Hepatocyte (in vitro differentiated cells): ENCODE results near the gene C8B. TPM values are rescaled to one million over a fixed set of nuclear protein-coding genes. Genes with fewer than 3 reads are reported as not detected.

ENCODE experiments used
- DNase-seq: peaks from one replicate; pipeline ENCODE4 v3.0.0-alpha.2; 2016; ENCODE audit warnings: low spot score
- H2AFZ ChIP-seq: fragments of 200-600 bp; sonication (generic); 2 replicates; pipeline ENCODE4 v1.6.0; 2016; ENCODE audit warnings: antibody characterized with exemption, mild to moderate bottlenecking
- H3K27ac ChIP-seq: fragments of 200-600 bp; sonication (generic); 2 replicates; pipeline ENCODE4 v1.5.1; 2016; ENCODE audit warnings: mild to moderate bottlenecking
- H3K27me3 ChIP-seq: fragments of 200-600 bp; sonication (generic); 2 replicates; pipeline ENCODE4 v1.6.1; 2016
- H3K36me3 ChIP-seq: fragments of 200-600 bp; sonication (generic); replicated peaks from 2 replicates; pipeline ENCODE4 v1.5.1; 2016; ENCODE audit warnings: low read depth; ENCODE audit not compliant: insufficient read depth
- H3K4me1 ChIP-seq: fragments of 200-600 bp; sonication (generic); 2 replicates; pipeline ENCODE4 v1.5.1; 2016; ENCODE audit warnings: mild to moderate bottlenecking, moderate library complexity; ENCODE audit not compliant: insufficient read depth
- H3K4me2 ChIP-seq: fragments of 200-600 bp; sonication (generic); 2 replicates; pipeline ENCODE4 v1.6.0; 2016
- H3K4me3 ChIP-seq: fragments of 200-600 bp; sonication (generic); 2 replicates; pipeline ENCODE4 v1.5.1; 2016; ENCODE audit warnings: mild to moderate bottlenecking
- H3K79me2 ChIP-seq: fragments of 200-600 bp; sonication (generic); 2 replicates; pipeline ENCODE4 v1.6.0; 2017; ENCODE audit warnings: mild to moderate bottlenecking
- H3K9me2 ChIP-seq: fragments of 200-600 bp; sonication (generic); replicated peaks from 2 replicates; pipeline ENCODE4 v1.6.0; 2017; ENCODE audit warnings: mild to moderate bottlenecking; ENCODE audit not compliant: insufficient read depth
- H3K9me3 ChIP-seq: fragments of 200-600 bp; sonication (generic); 2 replicates; pipeline ENCODE4 v1.5.1; 2016; ENCODE audit warnings: low read depth, mild to moderate bottlenecking
- H4K20me1 ChIP-seq: fragments of 200-600 bp; sonication (generic); 2 replicates; pipeline ENCODE4 v1.6.0; 2016; ENCODE audit warnings: mild to moderate bottlenecking; ENCODE audit not compliant: insufficient read depth, poor library complexity, severe bottlenecking
- CTCF ChIP-seq: fragments of 200-600 bp; sonication (generic); IDR thresholded peaks from 2 replicates; pipeline ENCODE4 v1.5.1; 2016; ENCODE audit warnings: antibody characterized with exemption, mild to moderate bottlenecking; ENCODE audit not compliant: poor library complexity
- EZH2 ChIP-seq: fragments of 200-600 bp; sonication (generic); IDR thresholded peaks from 2 replicates; pipeline ENCODE4 v1.6.1; 2016; ENCODE audit warnings: antibody characterized with exemption, mild to moderate bottlenecking, borderline replicate concordance
- EZH2phosphoT487 ChIP-seq: fragments of 200-600 bp; sonication (generic); IDR thresholded peaks from one replicate; pipeline ENCODE4 v1.6.1; 2018; ENCODE audit warnings: antibody characterized with exemption, mild to moderate bottlenecking, low read depth, moderate library complexity; ENCODE audit not compliant: unreplicated experiment, severe bottlenecking
- WGBS: methylation state at CpG from one replicate; pipeline ENCODE4 v1.1.6; 2016; ENCODE audit warnings: low lambda C conversion rate; ENCODE audit errors: missing lambda C conversion rate; 5-methylcytosine and 5-hydroxymethylcytosine counted together
- polyA plus RNA-seq: library from polyadenylated mRNA; unstranded; fragments of >200 nt; fragmentation: Nextera tagmentation; extraction: Ambion mirVana; gene quantifications from 2 replicates; pipeline ENCODE4 v1.2.1, GENCODE V29; 2016
- total RNA-seq: library from RNA; depleted of rRNA; stranded (reverse); fragments of >200 nt; gene quantifications from 2 replicates; pipeline ENCODE4 v1.2.3, GENCODE V29; 2014

The C8B gene
- total and polyA plus RNA-seq, 2 experiments from 2014 or later: 22.1 to 29.0 TPM

DNA sequence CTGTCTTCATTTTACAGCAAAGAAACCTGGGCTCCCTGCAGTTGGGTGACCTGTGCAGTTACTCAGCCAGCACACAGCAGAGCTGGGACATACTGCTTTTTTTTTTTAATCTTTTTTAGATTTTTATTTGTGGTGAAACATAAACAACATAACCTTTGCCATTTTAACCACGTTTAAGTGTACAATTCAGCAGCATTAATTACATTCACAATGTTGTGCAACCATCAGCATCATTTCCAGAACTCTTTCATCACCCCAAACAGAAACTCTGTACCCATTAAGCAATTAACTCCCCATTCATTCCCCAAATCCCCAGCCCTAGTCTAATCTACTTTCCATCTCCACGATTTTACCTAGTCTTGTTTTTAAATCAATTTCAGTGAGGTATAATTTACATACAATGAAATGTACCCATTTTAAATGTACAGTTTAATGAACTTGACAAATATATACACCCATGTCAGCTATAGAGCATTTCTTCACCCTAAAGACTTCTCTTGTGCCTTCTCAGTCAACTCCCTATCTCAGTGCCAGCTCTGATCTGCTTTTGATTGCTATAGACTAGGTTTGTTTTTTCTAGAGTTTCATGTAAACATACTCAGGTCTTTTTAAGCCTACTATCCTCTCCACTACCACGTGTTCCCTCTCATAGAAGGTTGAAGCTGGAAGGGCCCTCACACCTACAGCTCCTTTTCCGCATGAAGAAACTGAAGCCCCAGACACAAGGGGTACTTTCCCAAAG lies 37.8 kb upstream of the C8B start:
- no peak for TF ChIP-seq EZH2
- no peak for TF ChIP-seq CTCF
- no peak for TF ChIP-seq EZH2phosphoT487
- WGBS: 62% methylated on average over 4 of the region's 4 CpGs

DNA sequence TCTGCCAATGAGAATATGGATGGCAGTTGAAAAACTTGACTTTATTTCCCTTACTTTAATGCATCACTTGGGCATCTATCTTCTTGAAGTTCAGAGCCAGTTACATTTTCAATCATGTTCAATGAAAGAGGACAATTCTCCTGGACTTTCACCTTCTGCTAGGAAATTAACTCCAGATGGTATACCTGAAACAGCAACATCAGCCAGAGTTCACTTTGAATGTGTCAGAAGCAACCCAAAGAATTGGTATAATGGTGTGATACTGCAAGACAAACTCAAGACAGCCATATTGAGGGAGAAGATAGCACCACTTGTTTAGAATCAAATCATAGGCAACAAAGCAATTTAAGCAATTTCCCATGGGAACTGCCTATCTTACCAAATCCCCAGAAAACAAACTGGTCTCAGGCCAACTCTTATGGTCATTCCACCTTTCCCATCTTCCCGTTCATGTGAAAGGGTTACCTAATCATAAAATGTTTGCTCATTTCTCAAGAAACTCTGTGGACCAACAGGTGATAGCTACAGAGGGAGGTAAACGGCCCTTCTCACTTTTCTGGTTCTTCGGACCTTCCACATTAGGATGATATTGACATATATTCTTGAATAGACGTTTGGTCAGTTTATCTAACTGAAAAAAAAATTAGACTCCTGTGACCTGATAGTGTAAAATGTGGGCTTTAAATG lies 29.7 kb upstream of the C8B start:
- WGBS: 82% methylated on average over 4 of the region's 4 CpGs
- Histone ChIP-seq H3K9me3 (no peaks in the 10 kb centered on the region), H3K9me2 (no peaks in the 10 kb centered on the region), H3K4me2 (no peak overlapping the region), H4K20me1 (no peaks in the 10 kb centered on the region), H3K27ac (no peak overlapping the region), H3K4me3 (no peak overlapping the region), H3K36me3 (no peaks in the 10 kb centered on the region), H2AFZ (no peak overlapping the region), H3K4me1 (no peaks in the 10 kb centered on the region), H3K27me3 (no peaks in the 10 kb centered on the region), H3K79me2 (no peaks in the 10 kb centered on the region)
- no peak for DNase-seq
- no peak for TF ChIP-seq CTCF
- no peak for TF ChIP-seq EZH2phosphoT487
- TF ChIP-seq EZH2: no peak

More for the DNA sequence above, 37.8 kb upstream of the C8B start:
- Histone ChIP-seq H3K9me2 (no peaks in the 10 kb centered on the region), H3K4me3 (no peak overlapping the region), H3K27ac (no peak overlapping the region), H4K20me1 (no peaks in the 10 kb centered on the region), H3K27me3 (no peaks in the 10 kb centered on the region), H3K4me2 (no peak overlapping the region), H3K36me3 (no peaks in the 10 kb centered on the region), H3K9me3 (no peaks in the 10 kb centered on the region), H2AFZ (no peak overlapping the region), H3K79me2 (no peaks in the 10 kb centered on the region), H3K4me1 (no peaks in the 10 kb centered on the region)
- no peak for DNase-seq

- Histone ChIP-seq H3K27me3 (no peaks in the 10 kb centered on the region), H3K79me2 (no peaks in the 10 kb centered on the region), H2AFZ (no peak overlapping the region), H3K4me2 (no peak overlapping the region), H3K36me3 (no peaks in the 10 kb centered on the region), H3K4me1 (no peaks in the 10 kb centered on the region), H3K9me3 (no peaks in the 10 kb centered on the region), H3K9me2 (no peaks in the 10 kb centered on the region), H3K27ac (no peak overlapping the region), H4K20me1 (no peaks in the 10 kb centered on the region), H3K4me3 (no peak overlapping the region)
- TF ChIP-seq EZH2 (no peak), EZH2phosphoT487 (no peak), CTCF (no peak)
- no peak for DNase-seq
- WGBS: 78% methylated on average over 5 of the region's 5 CpGs
Measured at GRCh38 chr1:56993475-56993874, 27.7 kb upstream of the C8B start.
